ENCODE measurements around the gene FRMD4A. TPM values are rescaled to one million over a fixed set of nuclear protein-coding genes. Genes with fewer than 3 reads are reported as not detected.
A peak's percentile ranks its signal among the peaks of the same experiment; 100 is the strongest.

The FRMD4A gene
- total RNA-seq, 1 donor from 2014 or later: 20.2 TPM

DNA sequence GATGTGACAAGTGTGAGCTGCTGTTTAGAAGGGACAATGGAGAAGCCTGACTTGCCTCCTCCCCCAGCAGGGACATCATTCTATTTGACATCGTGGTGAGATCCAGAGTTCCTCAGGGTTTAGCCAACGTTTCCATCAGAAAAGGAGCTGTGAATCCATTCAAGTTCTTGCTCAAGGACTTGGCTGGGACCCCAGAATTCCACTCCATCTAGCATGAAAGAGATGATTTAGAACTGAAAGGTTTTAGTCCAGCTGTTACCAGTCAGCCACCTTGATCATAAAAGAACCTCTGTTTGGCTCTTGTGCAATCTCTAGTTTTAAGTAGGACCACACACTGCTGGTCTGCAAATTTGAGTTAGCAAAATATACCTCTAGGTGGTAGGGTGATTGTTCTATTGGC, 337.6 kb downstream of the FRMD4A start:
- Mint-ChIP-seq H3K27ac (no peak overlapping the region), H3K4me1 (peaks cover 40% of the 10 kb centered on the region), H3K27me3 (ENCODE audit: insufficient read depth, low read depth) (no peaks in the 10 kb centered on the region)

DNA sequence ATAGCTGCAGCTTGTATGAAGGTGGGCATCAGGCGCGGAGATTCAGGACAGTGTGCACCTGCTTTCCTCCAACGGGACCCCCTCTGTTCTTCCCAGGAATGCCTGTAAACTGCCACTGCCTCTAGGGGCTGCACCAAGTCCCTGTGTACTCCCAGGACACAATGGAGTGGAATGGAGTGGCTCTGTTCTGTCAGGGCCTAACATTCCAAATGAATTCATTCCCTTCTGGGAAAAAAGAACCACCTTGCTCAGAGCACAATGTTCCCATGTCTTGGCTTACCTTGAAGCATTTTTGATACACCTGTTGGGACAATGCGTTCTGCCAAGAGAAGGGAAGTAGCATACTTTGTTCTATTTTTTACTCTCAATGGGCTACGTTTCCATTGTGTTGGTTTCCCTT, 339.4 kb downstream of the FRMD4A start:
- Mint-ChIP-seq H3K36me3 (no peaks in the 10 kb centered on the region), H3K27me3 (ENCODE audit: insufficient read depth, low read depth) (peaks cover 2% of the 10 kb centered on the region), H3K4me3 (no peak overlapping the region), H3K27ac (peak overlapping the region; percentile 96), H3K4me1 (peaks cover 47% of the 10 kb centered on the region), H3K9me3 (peaks cover 2% of the 10 kb centered on the region)
- H3K4me2 ChIP-seq: peak overlapping the region; percentile 44
- DNase-seq (ENCODE audit: low spot score): peak; percentile 69
- no peaks in the 10 kb centered on the region for H3K79me2 ChIP-seq (ENCODE audit: low read depth)
- H2AFZ ChIP-seq (replicated peaks): no peak overlapping the region
- no peak overlapping the region for H3K9ac ChIP-seq
- H3F3A ChIP-seq (ENCODE audit: low read depth): peaks cover 16% of the 10 kb centered on the region
- no peaks in the 10 kb centered on the region for H4K20me1 ChIP-seq (ENCODE audit: low read depth)
- no peak overlapping the region for H3K27ac ChIP-seq
- no peak overlapping the region for H3K4me3 ChIP-seq
- H3K9me3 ChIP-seq (ENCODE audit: low read depth): no peaks in the 10 kb centered on the region
- no peaks in the 10 kb centered on the region for H3K27me3 ChIP-seq
- peaks cover 22% of the 10 kb centered on the region for H3K4me1 ChIP-seq
- no peak for TF ChIP-seq EZH2phosphoT487 (IDR thresholded peaks at IDR 0.05)
- no peak for TF ChIP-seq EZH2 (IDR thresholded peaks at IDR 0.05)
- TF ChIP-seq, protein P1, sequence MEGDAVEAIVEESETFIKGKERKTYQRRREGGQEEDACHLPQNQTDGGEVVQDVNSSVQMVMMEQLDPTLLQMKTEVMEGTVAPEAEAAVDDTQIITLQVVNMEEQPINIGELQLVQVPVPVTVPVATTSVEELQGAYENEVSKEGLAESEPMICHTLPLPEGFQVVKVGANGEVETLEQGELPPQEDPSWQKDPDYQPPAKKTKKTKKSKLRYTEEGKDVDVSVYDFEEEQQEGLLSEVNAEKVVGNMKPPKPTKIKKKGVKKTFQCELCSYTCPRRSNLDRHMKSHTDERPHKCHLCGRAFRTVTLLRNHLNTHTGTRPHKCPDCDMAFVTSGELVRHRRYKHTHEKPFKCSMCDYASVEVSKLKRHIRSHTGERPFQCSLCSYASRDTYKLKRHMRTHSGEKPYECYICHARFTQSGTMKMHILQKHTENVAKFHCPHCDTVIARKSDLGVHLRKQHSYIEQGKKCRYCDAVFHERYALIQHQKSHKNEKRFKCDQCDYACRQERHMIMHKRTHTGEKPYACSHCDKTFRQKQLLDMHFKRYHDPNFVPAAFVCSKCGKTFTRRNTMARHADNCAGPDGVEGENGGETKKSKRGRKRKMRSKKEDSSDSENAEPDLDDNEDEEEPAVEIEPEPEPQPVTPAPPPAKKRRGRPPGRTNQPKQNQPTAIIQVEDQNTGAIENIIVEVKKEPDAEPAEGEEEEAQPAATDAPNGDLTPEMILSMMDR (IDR thresholded peaks at IDR 0.05): peak; percentile 27
- H3K36me3 ChIP-seq: no peaks in the 10 kb centered on the region

More for the DNA sequence above, 337.6 kb downstream of the FRMD4A start:
- DNase-seq (ENCODE audit: low spot score): no peak
- no peaks in the 10 kb centered on the region for H3K27me3 ChIP-seq
- H3K4me3 ChIP-seq: no peak overlapping the region
- Mint-ChIP-seq H3K4me3 (no peak overlapping the region), H3K36me3 (no peaks in the 10 kb centered on the region), H3K9me3 (peaks cover under 1% of the 10 kb centered on the region)
- no peaks in the 10 kb centered on the region for H3K79me2 ChIP-seq (ENCODE audit: low read depth)
- H3K27ac ChIP-seq: no peak overlapping the region
- no peaks in the 10 kb centered on the region for H3K9me3 ChIP-seq (ENCODE audit: low read depth)
- peaks cover 16% of the 10 kb centered on the region for H3F3A ChIP-seq (ENCODE audit: low read depth)
- peaks cover 22% of the 10 kb centered on the region for H3K4me1 ChIP-seq
- no peak for TF ChIP-seq EZH2 (IDR thresholded peaks at IDR 0.05)
- TF ChIP-seq, protein P1 (IDR thresholded peaks at IDR 0.05): no peak
- TF ChIP-seq EZH2phosphoT487 (IDR thresholded peaks at IDR 0.05): no peak
- H4K20me1 ChIP-seq (ENCODE audit: low read depth): no peaks in the 10 kb centered on the region
- H3K36me3 ChIP-seq: no peaks in the 10 kb centered on the region
- no peak overlapping the region for H2AFZ ChIP-seq (replicated peaks)
- no peak overlapping the region for H3K4me2 ChIP-seq
- H3K9ac ChIP-seq: no peak overlapping the region

DNA sequence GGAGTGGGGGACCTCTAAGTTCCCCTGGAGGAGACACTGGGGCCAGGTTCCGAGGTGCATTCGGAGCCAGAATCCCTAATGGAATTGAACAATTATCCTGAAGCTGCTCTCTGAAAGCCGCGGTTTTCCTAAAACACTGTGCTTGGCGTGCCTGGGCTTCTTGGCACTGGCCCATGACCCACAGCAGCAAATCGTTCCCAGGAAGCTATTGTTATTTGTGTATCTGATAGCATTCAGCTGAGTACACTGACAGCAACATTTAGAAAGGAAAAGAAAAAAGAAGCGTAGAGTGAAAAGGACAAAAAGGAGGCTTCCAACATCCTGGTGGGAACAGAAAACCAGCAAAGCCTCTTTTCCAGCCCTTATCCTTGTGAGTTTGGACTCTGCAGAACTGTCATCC, 339.8 kb downstream of the FRMD4A start:
- Mint-ChIP-seq H3K4me1 (peaks cover 47% of the 10 kb centered on the region), H3K36me3 (no peaks in the 10 kb centered on the region), H3K27me3 (ENCODE audit: insufficient read depth, low read depth) (peaks cover 2% of the 10 kb centered on the region), H3K27ac (peak overlapping the region; percentile 96), H3K9me3 (peaks cover 2% of the 10 kb centered on the region), H3K4me3 (peak overlapping the region; percentile 8)
- Histone ChIP-seq H2AFZ (replicated peaks) (no peak overlapping the region), H4K20me1 (ENCODE audit: low read depth) (no peaks in the 10 kb centered on the region), H3K9me3 (ENCODE audit: low read depth) (no peaks in the 10 kb centered on the region), H3K9ac (no peak overlapping the region), H3K27ac (no peak overlapping the region), H3K4me2 (peak overlapping the region; percentile 44), H3K79me2 (ENCODE audit: low read depth) (no peaks in the 10 kb centered on the region), H3K4me3 (no peak overlapping the region), H3K4me1 (peaks cover 22% of the 10 kb centered on the region), H3F3A (ENCODE audit: low read depth) (peaks cover 16% of the 10 kb centered on the region), H3K27me3 (no peaks in the 10 kb centered on the region), H3K36me3 (no peaks in the 10 kb centered on the region)
- no peak for DNase-seq (ENCODE audit: low spot score)
- TF ChIP-seq EZH2 (IDR thresholded peaks at IDR 0.05): no peak
- TF ChIP-seq EZH2phosphoT487 (IDR thresholded peaks at IDR 0.05): no peak
- TF ChIP-seq, protein P1 (IDR thresholded peaks at IDR 0.05): no peak

All from neural progenitor cell (in vitro differentiated cells).